GM19193 (cell line): Measurements from ENCODE around the gene STYK1.

Experiments used
- POLR2A ChIP-seq: IDR thresholded peaks from 4 replicates; pipeline ENCODE4 v1.6.1; 2011; ENCODE audit not compliant: insufficient read depth, insufficient read length; ENCODE audit errors: extremely low read depth

STYK1 gene

DNA sequence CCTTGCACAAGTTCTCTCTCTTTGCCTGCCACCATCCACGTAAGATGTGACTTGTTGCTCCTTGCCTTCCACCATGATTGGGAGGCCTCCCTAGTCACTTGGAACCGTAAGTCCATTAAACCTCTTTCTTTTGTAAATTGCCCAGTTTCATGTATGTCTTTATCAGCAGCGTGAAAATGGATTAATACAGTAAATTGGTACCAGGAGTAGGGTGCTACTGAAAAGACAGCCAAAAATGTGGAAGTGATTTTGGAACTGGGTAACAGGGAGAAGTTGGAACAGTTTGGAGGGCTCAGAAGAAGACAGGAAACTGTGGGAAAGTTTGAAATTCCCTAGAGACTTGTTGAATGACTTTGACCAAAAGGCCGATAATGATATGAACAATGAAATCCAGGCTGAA lies 27.9 kb downstream of the STYK1 start:
- TF ChIP-seq POLR2A = no peak

DNA sequence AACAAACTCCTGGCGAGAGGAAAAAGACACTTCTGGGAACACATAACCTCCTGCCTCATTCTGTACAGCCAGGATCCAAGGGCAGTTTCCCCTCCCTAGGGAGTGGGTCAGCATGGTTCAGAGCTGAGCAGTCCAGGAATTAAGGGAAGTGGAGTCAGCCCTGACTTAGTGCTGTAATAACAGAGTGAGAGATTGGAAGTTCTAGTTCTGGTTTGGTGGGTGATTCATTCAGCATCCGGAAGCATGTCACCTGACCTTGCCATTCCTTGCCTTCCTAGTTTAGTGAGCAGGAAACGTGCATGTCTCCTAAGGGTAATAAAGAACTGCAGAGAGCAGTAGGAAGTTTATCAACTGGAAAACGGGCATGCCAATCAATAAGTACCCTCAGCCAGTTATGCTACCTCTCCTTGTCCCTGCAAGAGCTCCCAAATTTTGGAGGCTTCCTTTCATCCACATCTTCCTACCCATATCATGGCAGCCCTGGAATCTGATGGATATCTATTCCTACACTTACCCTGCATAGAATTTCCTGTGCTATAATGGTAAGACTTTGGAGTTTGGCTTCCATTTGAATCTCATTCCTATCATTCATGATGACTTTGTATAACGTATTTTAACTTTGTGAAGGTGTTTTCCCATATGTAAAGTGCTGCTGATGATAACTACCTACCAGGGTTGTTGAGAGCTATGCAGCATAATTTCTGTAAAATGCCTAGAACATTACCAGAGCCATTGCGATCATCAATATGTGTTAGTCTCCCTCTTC lies 31.9 kb downstream of the STYK1 start:
- no peak for TF ChIP-seq POLR2A

DNA sequence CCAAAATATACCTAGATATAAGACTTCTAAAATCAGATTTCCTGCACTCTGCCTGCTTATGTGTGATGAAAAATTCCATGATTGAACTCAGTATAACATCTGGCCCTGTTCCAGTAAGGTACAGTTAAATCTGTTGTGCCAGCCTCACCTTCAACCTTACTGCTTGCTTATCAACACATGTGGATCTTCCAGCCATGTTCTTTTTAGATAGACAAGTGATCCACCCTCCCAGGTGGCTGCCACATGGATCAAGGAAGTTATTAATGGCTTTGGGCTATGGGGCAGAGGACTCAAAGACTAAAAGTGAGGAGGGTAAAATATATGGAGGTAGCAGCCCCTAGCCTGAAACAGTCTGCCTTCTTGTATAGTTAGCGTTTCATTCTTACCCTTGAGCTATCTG lies 35.1 kb downstream of the STYK1 start:
- no peak for TF ChIP-seq POLR2A

DNA sequence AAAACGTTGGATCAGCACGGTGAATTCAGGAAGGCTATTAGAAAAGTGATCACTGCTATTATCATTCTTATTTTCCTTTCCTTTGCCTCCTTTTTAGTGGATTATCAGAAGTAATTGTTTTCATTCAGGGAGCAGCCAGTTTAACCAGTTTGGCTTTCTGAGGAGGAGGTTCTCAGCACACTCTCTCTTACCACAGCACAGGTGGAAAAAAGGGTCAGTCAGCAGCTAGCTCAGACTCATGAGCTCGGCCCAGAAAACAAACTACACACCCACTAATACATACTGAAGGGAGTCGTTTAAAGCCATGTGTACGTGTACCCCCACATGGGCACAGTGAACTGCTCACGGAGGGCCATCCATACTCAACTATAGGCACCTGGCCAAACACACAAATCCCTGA lies 37.2 kb downstream of the STYK1 start:
- TF ChIP-seq POLR2A = no peak

DNA sequence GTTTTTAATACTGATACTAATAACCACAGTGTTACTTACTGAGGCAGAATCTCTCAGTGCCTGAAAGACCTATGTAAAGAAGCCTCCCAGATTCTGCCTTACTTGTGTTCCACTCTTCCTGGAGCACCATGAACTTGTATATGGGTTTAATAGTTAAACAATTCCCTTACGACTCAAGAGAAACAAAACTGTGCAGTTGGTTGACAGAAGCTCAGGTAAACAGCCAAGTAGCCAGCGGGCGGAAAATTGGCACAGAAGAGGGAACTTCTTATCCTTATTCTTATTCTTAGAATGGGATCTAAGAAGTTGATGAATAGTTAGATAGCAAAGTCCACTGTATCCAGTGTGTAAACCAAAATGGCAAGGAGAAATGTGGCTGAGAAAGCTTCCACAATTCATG lies 37.7 kb downstream of the STYK1 start:
- no peak for TF ChIP-seq POLR2A

DNA sequence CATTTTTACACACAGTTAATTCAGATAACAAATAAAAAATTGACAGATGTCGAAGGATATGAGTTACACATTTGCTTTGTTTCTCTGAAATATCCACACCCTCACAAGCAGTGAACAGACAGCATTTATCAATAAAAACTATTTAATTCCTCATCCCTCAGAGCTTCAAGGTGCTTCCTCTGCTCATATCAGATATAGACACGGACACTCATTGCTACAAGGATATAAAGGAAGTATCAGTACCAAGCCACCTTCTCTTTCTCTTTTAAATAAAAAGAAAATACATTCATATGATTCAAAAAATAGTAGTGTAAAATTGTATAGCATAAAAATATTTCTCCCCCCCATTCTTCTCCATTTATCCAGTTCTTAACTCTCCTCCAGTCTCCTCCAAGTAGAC lies 38.5 kb downstream of the STYK1 start:
- TF ChIP-seq POLR2A = no peak

DNA sequence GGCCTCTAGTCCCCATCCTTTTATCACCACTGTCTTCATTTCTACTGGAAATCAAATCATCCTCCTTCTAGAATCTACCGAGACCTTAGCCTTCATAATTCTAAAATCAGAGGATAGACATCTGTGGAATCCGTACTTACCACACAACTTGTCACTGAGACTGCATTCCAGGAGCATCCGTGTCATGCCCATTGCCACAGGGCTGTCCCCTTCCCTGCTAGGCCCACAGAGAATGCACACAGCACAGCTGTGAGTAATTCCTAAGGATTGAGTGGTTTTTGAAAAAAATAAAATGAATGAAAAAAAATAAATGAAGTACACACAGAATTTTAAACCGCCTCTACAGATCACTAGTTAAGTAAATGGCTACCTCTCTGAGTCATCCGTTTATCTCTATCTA lies 39.4 kb downstream of the STYK1 start:
- no peak for TF ChIP-seq POLR2A

DNA sequence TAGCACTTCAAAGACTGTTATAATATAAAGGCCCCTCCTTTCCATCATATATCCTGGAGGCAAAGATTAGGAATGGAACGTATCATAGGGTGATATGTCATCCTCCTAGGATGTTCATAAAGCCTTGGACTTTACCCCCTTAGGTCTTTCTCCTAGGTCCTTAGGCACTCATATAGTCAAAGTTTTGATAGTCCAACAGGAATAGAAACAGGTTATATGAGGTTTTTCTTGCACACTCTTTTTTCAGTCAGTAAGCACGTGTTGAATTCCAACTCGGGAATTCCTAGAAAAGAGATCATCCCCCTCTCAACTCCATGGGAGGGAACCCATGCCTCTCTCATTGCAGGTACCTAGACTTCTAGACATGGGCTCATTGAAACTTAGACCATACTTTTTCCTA lies 40.3 kb downstream of the STYK1 start:
- no peak for TF ChIP-seq POLR2A

DNA sequence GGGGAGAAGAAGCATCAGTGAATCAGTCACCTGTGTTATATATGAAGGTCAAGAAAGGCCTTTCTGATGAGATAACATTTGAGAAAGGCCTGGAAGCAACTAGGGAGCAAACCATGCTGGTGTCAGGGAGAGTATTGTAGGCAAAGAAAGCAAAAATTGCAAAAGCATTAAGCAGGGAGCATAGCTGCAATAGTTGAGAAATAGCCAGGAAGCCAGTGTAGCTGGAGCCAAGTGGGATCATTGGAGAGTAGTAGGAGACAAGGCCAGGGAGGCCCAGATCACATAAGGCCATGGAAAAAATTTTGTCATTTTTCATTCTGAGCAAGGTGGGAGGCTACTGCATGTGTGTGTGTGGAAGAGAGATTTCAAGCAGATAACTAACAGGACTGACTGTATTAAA lies 41.6 kb downstream of the STYK1 start:
- no peak for TF ChIP-seq POLR2A

DNA sequence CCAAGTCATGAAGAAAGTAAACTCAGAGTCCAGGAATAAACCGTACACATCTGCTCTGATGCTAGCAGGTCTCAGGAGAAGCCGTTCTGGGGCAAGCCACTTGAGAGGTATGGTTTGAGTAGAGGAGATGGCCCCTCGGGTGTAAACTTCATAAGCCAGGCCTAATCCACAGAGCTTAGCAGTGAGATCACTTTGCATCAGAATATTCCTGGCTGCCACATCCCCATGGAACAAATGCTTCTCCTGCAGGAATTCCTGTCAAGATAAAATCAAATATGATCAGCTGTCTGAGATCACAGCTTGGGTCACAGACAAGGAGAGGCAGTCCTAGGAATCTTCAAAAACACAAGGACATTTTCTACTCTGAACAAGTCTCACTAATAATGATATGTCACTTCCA lies 49.2 kb downstream of the STYK1 start:
- no peak for TF ChIP-seq POLR2A

DNA sequence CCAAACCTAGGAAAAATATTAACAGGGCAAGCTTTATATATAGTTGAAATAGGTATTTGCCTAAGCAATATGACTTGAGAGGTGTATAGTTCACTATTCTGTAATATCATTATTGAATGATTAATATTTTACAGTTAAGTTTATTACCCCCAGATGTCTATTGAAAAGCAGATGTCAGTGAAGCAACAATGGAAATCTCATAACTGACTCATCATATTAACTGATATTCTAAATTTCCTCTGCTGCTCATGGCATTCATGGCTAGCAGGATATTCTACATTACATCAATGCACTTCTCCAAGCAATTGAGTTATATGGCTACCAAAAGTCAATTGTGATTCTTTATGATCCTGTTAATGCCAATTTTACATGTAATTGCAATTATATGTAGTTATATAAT lies 50.7 kb downstream of the STYK1 start:
- no peak for TF ChIP-seq POLR2A

DNA sequence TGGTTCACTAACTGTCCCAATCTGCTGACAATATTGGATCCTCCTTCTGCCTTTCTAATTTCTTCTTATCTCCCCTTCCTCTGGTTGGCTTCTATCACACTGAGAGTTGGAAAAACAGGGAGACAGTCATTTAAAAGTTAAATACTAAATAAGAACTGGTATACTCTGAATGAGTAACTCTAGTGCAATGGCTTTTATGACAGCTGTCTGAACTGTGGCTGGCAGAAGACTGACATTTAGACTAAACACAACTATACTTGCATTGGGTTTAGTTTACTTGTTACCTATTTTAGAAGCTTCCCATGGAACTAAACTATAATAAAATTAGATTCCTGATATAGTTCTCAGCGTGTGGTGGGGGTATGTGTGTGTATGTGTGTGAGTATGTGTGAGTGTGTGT lies 52.6 kb downstream of the STYK1 start:
- TF ChIP-seq POLR2A = no peak

DNA sequence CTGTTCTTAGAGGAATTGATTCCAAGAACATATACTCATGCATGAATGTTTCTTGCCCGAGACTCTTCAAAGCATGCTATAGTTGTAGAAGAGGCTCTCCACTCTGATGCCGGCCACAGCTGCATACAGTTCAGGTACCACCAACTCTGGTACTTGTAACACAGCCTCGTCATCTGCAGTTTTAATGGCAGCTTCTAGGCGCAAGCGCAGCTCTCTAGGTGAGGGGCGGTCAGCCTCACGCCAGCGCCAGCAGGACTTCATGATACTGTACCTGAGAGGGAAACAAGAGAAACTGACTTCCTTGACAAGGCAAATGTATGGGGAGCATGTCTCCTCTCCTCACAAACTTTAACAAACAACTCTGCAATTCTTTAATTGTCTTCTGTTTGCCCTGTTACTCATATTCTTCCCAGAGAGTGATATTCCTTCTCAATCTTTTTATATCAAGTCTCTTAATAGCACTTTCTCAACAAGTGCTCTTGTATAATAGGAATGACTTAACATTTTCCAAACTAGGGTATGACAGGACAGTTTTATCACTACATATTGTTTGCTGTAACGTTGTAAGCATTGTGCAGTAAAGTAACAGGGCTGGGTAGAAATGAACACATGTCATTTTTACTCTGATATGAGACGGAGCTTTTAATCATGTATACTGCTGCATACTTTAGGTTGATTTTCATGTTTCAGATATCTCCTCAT lies 53.6 kb downstream of the STYK1 start:
- TF ChIP-seq POLR2A = no peak

DNA sequence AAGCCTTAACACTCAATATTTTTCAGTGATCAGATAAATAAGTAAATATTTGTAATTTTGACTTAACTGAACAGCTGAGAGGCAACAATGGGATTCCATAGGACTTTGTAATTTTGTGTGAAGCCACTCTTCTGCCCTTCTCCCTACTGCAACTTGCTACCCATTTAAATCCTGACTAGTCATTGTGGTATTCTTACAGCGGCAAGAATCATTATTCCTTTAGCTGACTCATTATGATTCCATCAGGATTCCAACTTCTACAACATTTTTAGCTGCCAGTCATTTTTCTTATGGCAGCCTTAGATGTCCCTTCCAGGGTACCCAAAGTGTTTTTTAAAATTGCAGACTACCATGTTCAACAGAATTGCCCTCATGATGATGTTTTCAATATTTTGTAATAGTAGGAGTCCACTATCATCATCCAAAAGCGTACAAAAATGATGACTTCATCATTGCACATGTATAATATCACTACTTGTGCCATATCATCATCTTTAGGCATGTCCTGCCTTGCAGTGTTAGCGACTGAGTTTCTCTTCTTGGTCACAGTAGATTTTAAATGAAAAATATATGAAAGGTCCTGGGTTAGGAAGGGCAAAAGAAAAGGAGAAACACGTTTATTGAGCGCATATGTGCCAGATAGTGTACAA lies 55.4 kb downstream of the STYK1 start:
- TF ChIP-seq POLR2A = no peak

DNA sequence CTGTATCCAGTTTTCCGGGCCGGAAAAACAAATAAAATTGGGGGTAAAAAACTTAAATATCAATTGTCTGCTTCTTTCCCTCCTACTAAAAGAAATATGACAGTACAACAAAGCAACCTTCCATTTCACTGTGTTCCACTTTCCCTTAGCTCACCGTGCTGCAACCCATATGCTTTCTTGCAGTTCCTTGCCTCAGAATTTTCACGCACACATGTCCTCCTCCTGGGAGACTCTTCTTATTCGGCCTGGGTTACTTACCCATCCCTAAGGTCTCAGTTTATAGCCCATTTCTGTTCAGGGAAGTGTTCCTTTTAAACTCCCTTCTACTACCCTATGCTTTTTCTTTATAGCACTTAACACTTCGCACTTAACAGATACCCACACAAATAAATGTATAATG lies 56.0 kb downstream of the STYK1 start:
- no peak for TF ChIP-seq POLR2A

DNA sequence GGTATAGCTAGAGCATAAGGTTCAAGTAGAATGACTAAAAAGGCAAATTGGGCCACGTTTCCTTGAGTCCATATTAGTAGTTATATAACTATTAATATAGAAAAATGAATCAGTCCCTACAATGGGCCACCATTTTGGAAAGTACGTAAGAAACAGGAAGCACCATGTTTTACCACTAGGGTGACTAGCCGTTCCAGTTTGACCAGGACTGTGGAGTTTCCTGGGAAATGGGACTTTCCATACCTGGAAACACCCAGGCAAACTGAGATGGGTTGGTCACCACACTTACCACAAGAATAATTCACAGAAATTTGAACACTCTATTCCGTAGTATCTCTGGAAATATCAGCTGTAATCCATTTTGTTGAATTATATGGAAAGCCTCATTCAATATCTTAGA lies 58.3 kb downstream of the STYK1 start:
- no peak for TF ChIP-seq POLR2A
